Lower leg skin (tissue), 3 donors: ENCODE measurements around the gene HNF1A.

Experiments
- POLR2A ChIP-seq, 2 donors: fragments of 450-650 bp; IDR thresholded peaks; one replicate each; pipeline ENCODE4 v1.6.1; 2016 to 2017; ENCODE audit warnings: antibody characterized with exemption in 2 of 2, mild to moderate bottlenecking in 1 of 2, moderate library complexity in 1 of 2
- TF ChIP-seq, protein P1 (sequence below), 3 donors: fragments of 450-650 bp; IDR thresholded peaks; one replicate each; pipeline ENCODE4 v1.5.1; 2016; ENCODE audit warnings: antibody characterized with exemption in 3 of 3, mild to moderate bottlenecking in 3 of 3, moderate library complexity in 2 of 3

GRCh38 chr12:120932058-120932457 lies 46.3 kb upstream of the HNF1A start:
- TF ChIP-seq POLR2A (IDR thresholded peaks at IDR 0.05) = no peak
- TF ChIP-seq, protein P1, sequence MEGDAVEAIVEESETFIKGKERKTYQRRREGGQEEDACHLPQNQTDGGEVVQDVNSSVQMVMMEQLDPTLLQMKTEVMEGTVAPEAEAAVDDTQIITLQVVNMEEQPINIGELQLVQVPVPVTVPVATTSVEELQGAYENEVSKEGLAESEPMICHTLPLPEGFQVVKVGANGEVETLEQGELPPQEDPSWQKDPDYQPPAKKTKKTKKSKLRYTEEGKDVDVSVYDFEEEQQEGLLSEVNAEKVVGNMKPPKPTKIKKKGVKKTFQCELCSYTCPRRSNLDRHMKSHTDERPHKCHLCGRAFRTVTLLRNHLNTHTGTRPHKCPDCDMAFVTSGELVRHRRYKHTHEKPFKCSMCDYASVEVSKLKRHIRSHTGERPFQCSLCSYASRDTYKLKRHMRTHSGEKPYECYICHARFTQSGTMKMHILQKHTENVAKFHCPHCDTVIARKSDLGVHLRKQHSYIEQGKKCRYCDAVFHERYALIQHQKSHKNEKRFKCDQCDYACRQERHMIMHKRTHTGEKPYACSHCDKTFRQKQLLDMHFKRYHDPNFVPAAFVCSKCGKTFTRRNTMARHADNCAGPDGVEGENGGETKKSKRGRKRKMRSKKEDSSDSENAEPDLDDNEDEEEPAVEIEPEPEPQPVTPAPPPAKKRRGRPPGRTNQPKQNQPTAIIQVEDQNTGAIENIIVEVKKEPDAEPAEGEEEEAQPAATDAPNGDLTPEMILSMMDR (IDR thresholded peaks at IDR 0.05) = no peak
